Effector memory CD4-positive, alpha-beta T cell (primary cell): ENCODE results near the gene ZFYVE9.

Experiments used
- DNase-seq, 3 donors: peaks; one replicate each; pipeline ENCODE4 v3.0.0-alpha.2; 2020
- H3K27ac ChIP-seq: 2 replicates; pipeline ENCODE4 v1.7.0; 2013; ENCODE audit warnings: mild to moderate bottlenecking, low read length, moderate library complexity; ENCODE audit not compliant: insufficient read depth, poor library complexity, severe bottlenecking
- H3K27me3 ChIP-seq: replicated peaks from 2 replicates; pipeline ENCODE4 v1.7.0; 2013; ENCODE audit warnings: mild to moderate bottlenecking, low read length; ENCODE audit not compliant: insufficient read depth, control insufficient read depth, poor library complexity, severe bottlenecking
- H3K36me3 ChIP-seq: 2 replicates; pipeline ENCODE4 v1.7.0; 2013; ENCODE audit warnings: mild to moderate bottlenecking, low read length, moderate library complexity; ENCODE audit not compliant: control insufficient read depth, insufficient read depth
- H3K4me1 ChIP-seq: 2 replicates; pipeline ENCODE4 v1.7.0; 2013; ENCODE audit warnings: low read length, mild to moderate bottlenecking; ENCODE audit not compliant: control insufficient read depth, insufficient read depth, poor library complexity, severe bottlenecking
- H3K4me3 ChIP-seq: 2 replicates; pipeline ENCODE4 v1.7.0; 2013; ENCODE audit warnings: low read length, low read depth, mild to moderate bottlenecking; ENCODE audit not compliant: insufficient read depth, poor library complexity, severe bottlenecking
- H3K9me3 ChIP-seq: 2 replicates; pipeline ENCODE4 v1.7.0; 2013; ENCODE audit warnings: mild to moderate bottlenecking, low read length, moderate library complexity; ENCODE audit not compliant: control insufficient read depth

Gene ZFYVE9

DNA sequence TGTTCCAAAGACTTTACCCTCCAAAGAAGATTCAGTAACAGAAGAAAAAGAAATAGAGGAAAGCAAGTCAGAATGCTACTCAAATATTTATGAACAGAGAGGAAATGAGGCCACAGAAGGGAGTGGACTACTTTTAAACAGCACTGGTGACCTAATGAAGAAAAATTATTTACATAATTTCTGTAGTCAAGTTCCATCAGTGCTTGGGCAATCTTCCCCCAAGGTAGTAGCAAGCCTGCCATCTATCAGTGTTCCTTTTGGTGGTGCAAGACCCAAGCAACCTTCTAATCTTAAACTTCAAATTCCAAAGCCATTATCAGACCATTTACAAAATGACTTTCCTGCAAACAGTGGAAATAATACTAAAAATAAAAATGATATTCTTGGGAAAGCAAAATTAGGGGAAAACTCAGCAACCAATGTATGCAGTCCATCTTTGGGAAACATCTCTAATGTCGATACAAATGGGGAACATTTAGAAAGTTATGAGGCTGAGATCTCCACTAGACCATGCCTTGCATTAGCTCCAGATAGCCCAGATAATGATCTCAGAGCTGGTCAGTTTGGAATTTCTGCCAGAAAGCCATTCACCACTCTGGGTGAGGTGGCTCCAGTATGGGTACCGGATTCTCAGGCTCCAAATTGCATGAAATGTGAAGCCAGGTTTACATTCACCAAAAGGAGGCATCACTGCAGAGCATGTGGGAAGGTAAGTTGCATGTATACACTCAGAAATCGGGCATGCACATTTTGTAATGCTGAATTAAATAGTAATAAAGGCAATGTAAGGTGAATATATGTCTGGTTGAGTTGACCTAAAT, 97.2 kb downstream of the ZFYVE9 start:
- Histone ChIP-seq H3K27ac (no peak overlapping the region), H3K9me3 (no peaks in the 10 kb centered on the region), H3K4me3 (no peak overlapping the region), H3K4me1 (no peaks in the 10 kb centered on the region), H3K36me3 (no peaks in the 10 kb centered on the region), H3K27me3 (no peaks in the 10 kb centered on the region)
- no peak for DNase-seq

DNA sequence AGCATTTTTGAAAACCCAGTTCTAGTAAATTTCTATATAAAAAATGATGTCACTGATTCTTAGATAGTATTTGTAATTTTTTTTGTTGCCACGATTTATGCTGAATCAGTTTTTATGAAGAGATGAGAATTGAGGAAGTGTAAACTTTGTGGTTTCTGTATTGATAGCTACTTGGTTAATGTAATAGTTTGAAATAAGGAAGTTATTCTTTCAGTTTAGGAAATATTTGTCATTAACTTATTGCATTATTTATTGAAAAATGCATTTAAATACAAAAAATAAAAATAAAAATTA, 97.8 kb downstream of the ZFYVE9 start:
- DNase-seq: no peak
- Histone ChIP-seq H3K4me3 (no peak overlapping the region), H3K9me3 (no peaks in the 10 kb centered on the region), H3K36me3 (no peaks in the 10 kb centered on the region), H3K27me3 (no peaks in the 10 kb centered on the region), H3K4me1 (no peaks in the 10 kb centered on the region), H3K27ac (no peak overlapping the region)

DNA sequence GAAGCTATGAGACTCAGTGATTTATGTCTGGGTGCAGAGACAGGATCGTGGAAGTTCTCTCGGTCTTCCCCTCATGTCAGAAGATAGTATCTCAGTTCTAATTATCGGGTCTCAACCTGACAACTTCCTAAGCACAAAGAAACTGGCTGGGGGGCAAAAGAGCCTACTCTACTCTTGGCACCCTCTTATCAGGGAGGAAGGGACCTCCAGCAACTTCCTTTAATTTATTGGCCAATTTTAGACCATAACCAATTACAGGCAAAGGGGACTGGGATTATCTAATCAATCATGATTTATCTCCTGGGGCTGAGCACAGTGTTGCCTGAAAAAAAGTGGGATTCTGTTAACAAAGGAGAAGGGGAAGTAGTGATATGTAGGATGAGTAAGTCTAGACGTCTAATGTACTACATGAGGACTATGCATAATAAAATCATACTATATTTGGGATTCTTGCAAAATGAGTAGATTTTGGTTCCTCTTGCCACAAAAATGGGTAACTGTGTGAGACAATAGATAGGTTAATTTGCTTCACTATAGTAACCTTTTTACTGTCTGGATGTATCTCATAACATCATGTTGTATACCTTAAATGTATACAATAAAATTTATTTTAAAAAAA, 98.8 kb downstream of the ZFYVE9 start:
- H3K27ac ChIP-seq: no peak overlapping the region
- H3K36me3 ChIP-seq: no peaks in the 10 kb centered on the region
- no peaks in the 10 kb centered on the region for H3K4me1 ChIP-seq
- H3K9me3 ChIP-seq: no peaks in the 10 kb centered on the region
- no peaks in the 10 kb centered on the region for H3K27me3 ChIP-seq
- DNase-seq: no peak
- H3K4me3 ChIP-seq: no peak overlapping the region

- no peak for DNase-seq
- no peaks in the 10 kb centered on the region for H3K36me3 ChIP-seq
These were observed 101.5 kb downstream of the ZFYVE9 start for GRCh38 chr1:52243221-52243987.

GRCh38 chr1:52249831-52250230, 107.9 kb downstream of the ZFYVE9 start:
- Histone ChIP-seq H3K27me3 (no peaks in the 10 kb centered on the region), H3K9me3 (no peaks in the 10 kb centered on the region), H3K27ac (no peak overlapping the region), H3K4me3 (no peak overlapping the region), H3K4me1 (no peaks in the 10 kb centered on the region), H3K36me3 (no peaks in the 10 kb centered on the region)
- DNase-seq: no peak

More at GRCh38 chr1:52243221-52243987, 101.5 kb downstream of the ZFYVE9 start:
- H3K4me3 ChIP-seq: no peak overlapping the region
- no peaks in the 10 kb centered on the region for H3K9me3 ChIP-seq
- H3K27me3 ChIP-seq: no peaks in the 10 kb centered on the region
- H3K27ac ChIP-seq: no peak overlapping the region
- no peaks in the 10 kb centered on the region for H3K4me1 ChIP-seq

GRCh38 chr1:52253421-52253820, 111.5 kb downstream of the ZFYVE9 start:
- DNase-seq: no peak
- H3K4me1 ChIP-seq: no peaks in the 10 kb centered on the region
- no peak overlapping the region for H3K27ac ChIP-seq
- no peaks in the 10 kb centered on the region for H3K27me3 ChIP-seq
- no peaks in the 10 kb centered on the region for H3K36me3 ChIP-seq
- H3K4me3 ChIP-seq: no peak overlapping the region
- no peaks in the 10 kb centered on the region for H3K9me3 ChIP-seq

GRCh38 chr1:52259886-52260285, 118.0 kb downstream of the ZFYVE9 start:
- Histone ChIP-seq H3K9me3 (no peaks in the 10 kb centered on the region), H3K27me3 (no peaks in the 10 kb centered on the region), H3K4me1 (no peaks in the 10 kb centered on the region), H3K4me3 (no peak overlapping the region), H3K27ac (no peak overlapping the region), H3K36me3 (no peaks in the 10 kb centered on the region)
- DNase-seq: no peak

DNA sequence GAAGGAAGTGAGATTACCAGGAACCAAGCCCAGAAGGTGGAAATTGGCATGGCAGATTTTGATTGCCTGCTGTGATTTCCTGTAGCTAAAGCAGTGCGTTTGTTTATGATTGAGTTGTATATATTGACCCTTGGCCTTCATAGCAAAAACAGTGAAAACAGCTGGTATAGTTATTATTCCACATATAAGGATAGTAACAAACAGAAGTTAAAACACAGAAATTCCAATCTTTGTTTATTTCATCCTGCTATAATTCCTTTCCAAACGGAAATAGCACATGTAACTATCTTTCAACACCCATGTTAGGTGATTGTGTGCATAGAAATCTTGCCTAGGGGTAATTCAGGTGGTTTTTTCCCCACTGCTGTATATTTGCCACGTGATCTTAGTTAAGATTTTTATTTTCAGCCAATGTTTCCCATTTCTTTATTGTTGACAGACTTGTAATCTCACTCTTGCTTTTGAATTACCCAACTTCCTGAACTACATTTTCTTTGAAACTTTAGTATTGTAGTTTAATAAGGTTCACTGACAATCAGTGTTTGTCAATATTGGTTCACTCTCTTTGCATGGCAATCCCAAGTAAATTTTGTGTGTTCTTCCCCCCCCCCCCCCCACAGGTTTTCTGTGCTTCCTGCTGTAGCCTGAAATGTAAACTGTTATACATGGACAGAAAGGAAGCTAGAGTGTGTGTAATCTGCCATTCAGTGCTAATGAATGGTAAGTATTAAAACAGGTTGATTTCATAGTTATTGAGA, 121.4 kb downstream of the ZFYVE9 start:
- Histone ChIP-seq H3K27me3 (no peaks in the 10 kb centered on the region), H3K36me3 (no peaks in the 10 kb centered on the region), H3K27ac (no peak overlapping the region), H3K4me3 (no peak overlapping the region), H3K4me1 (no peaks in the 10 kb centered on the region), H3K9me3 (no peaks in the 10 kb centered on the region)
- DNase-seq: no peak

GRCh38 chr1:52264530-52265115, 122.7 kb downstream of the ZFYVE9 start:
- DNase-seq: no peak
- H3K9me3 ChIP-seq: no peaks in the 10 kb centered on the region
- H3K27me3 ChIP-seq: no peaks in the 10 kb centered on the region
- no peak overlapping the region for H3K27ac ChIP-seq
- H3K4me1 ChIP-seq: no peaks in the 10 kb centered on the region
- H3K36me3 ChIP-seq: no peaks in the 10 kb centered on the region
- H3K4me3 ChIP-seq: no peak overlapping the region
